Neural cell (in vitro differentiated cells): ENCODE measurements around the gene MYRIP. TPM values are rescaled to one million over a fixed set of nuclear protein-coding genes. Genes with fewer than 3 reads are reported as not detected.

Experiments
- H2AFZ ChIP-seq: fragments of 200-600, 300-800 bp; sonication (generic), shearing (Covaris generic); 2 replicates; pipeline ENCODE4 v1.6.0; 2014; ENCODE audit warnings: low read depth, mild to moderate bottlenecking, antibody characterized with exemption, low read length, moderate library complexity
- H3F3A ChIP-seq: fragments of 200-600 bp; shearing (Covaris generic); 2 replicates; pipeline ENCODE4 v1.6.1; 2016; ENCODE audit warnings: mild to moderate bottlenecking, moderate library complexity, mixed read lengths, antibody characterized with exemption, low read length; ENCODE audit not compliant: insufficient read depth, poor library complexity, severe bottlenecking
- H3K27ac ChIP-seq: fragments of 200-600, 300-800 bp; sonication (generic), shearing (Covaris generic); 2 replicates; pipeline ENCODE4 v1.5.1; 2014; ENCODE audit warnings: mild to moderate bottlenecking, low read length, moderate library complexity
- H3K27me3 ChIP-seq: fragments of 300-800, 200-600 bp; sonication (generic), shearing (Covaris generic); 2 replicates; pipeline ENCODE4 v1.6.0; 2014; ENCODE audit warnings: mild to moderate bottlenecking, low read depth, low read length, moderate library complexity; ENCODE audit not compliant: insufficient read depth
- H3K36me3 ChIP-seq: fragments of 300-800, 200-600 bp; sonication (generic), shearing (Covaris generic); 2 replicates; pipeline ENCODE4 v1.5.1; 2014; ENCODE audit warnings: mild to moderate bottlenecking, antibody characterized with exemption, low read length, moderate library complexity; ENCODE audit not compliant: insufficient read depth
- H3K4me2 ChIP-seq: fragments of 300-800, 200-600 bp; sonication (generic), shearing (Covaris generic); 2 replicates; pipeline ENCODE4 v1.6.0; 2014; ENCODE audit warnings: mild to moderate bottlenecking, low read length
- H3K4me3 ChIP-seq: fragments of 300-800, 200-600 bp; sonication (generic), shearing (Covaris generic); 2 replicates; pipeline ENCODE4 v1.5.1; 2014; ENCODE audit warnings: mild to moderate bottlenecking, low read length, moderate library complexity
- H3K79me2 ChIP-seq: fragments of 200-600 bp; shearing (Covaris generic); replicated peaks from 2 replicates; pipeline ENCODE4 v1.6.0; 2014; ENCODE audit warnings: mild to moderate bottlenecking, low read length, moderate library complexity; ENCODE audit not compliant: insufficient read depth
- H3K9ac ChIP-seq: fragments of 300-800, 200-600 bp; sonication (generic), shearing (Covaris generic); 2 replicates; pipeline ENCODE4 v1.6.1; 2016; ENCODE audit warnings: mild to moderate bottlenecking, low read length, mixed read lengths
- H3K9me2 ChIP-seq: fragments of 200-600 bp; shearing (Covaris generic); 2 replicates; pipeline ENCODE4 v1.6.1; 2016; ENCODE audit warnings: mild to moderate bottlenecking, low read length, mixed read lengths; ENCODE audit not compliant: insufficient read depth
- H3K9me3 ChIP-seq: fragments of 200-600, 300-800 bp; sonication (generic), shearing (Covaris generic); 2 replicates; pipeline ENCODE4 v1.6.1; 2016; ENCODE audit warnings: mild to moderate bottlenecking, mixed run types, low read length, moderate library complexity, mixed read lengths
- H4K20me1 ChIP-seq: fragments of 200-600 bp; shearing (Covaris generic); 2 replicates; pipeline ENCODE4 v1.6.1; 2016; ENCODE audit warnings: mild to moderate bottlenecking, mixed run types; ENCODE audit not compliant: insufficient read depth
- CTCF ChIP-seq: fragments of 450-650 bp; IDR thresholded peaks from 2 replicates; pipeline ENCODE4 v1.5.1; 2014; ENCODE audit warnings: antibody characterized with exemption, mild to moderate bottlenecking, moderate library complexity; ENCODE audit not compliant: poor library complexity, severe bottlenecking
- EP300 ChIP-seq: fragments of 450-650 bp; conservative IDR thresholded peaks from 2 replicates; pipeline ENCODE4 v1.6.1; 2014; ENCODE audit warnings: antibody characterized with exemption, mild to moderate bottlenecking, moderate library complexity; ENCODE audit not compliant: poor library complexity, severe bottlenecking
- EZH2 ChIP-seq: fragments of 200-600, 300-800 bp; shearing (Covaris generic), sonication (generic); IDR thresholded peaks from 2 replicates; pipeline ENCODE4 v1.6.1; 2014; ENCODE audit warnings: antibody characterized with exemption, low read length, borderline replicate concordance, mild to moderate bottlenecking; ENCODE audit not compliant: insufficient read depth, poor library complexity, severe bottlenecking
- MXI1 ChIP-seq: fragments of 450-650 bp; conservative IDR thresholded peaks from 2 replicates; pipeline ENCODE4 v1.6.1; 2014; ENCODE audit warnings: antibody characterized with exemption, mild to moderate bottlenecking; ENCODE audit not compliant: poor library complexity, severe bottlenecking
- POLR2AphosphoS5 ChIP-seq: IDR thresholded peaks from 2 replicates; pipeline ENCODE4 v1.6.1; 2012
- RAD21 ChIP-seq: fragments of 450-650 bp; conservative IDR thresholded peaks from 2 replicates; pipeline ENCODE4 v1.6.1; 2014; ENCODE audit warnings: antibody characterized with exemption, mild to moderate bottlenecking, moderate library complexity
- REST ChIP-seq: IDR thresholded peaks from 2 replicates; pipeline ENCODE4 v1.6.1; 2012; ENCODE audit warnings: borderline replicate concordance
- SMC3 ChIP-seq: fragments of 450-650 bp; conservative IDR thresholded peaks from 2 replicates; pipeline ENCODE4 v1.6.1; 2014; ENCODE audit warnings: antibody characterized with exemption, mild to moderate bottlenecking, moderate library complexity; ENCODE audit not compliant: poor library complexity
- TAF1 ChIP-seq: IDR thresholded peaks from 2 replicates; pipeline ENCODE4 v1.6.1; 2012; ENCODE audit warnings: low read depth
- polyA plus RNA-seq: library from polyadenylated mRNA; depleted of rRNA; stranded (reverse); fragments of >200 nt; gene quantifications from 2 replicates; pipeline ENCODE4 v1.2.3, GENCODE V29; 2014

Gene MYRIP
- polyA plus RNA-seq, 1 donor from 2014 or later, result 0.76 TPM

- no peaks in the 10 kb centered on the region for H3F3A ChIP-seq
- no peaks in the 10 kb centered on the region for H3K79me2 ChIP-seq
- no peak overlapping the region for H3K4me3 ChIP-seq
- no peak overlapping the region for H3K27ac ChIP-seq
- H3K36me3 ChIP-seq, result no peaks in the 10 kb centered on the region
- H3K9me3 ChIP-seq, result no peaks in the 10 kb centered on the region
- H3K9ac ChIP-seq, result no peak overlapping the region
- no peak overlapping the region for H3K4me2 ChIP-seq
- no peak for TF ChIP-seq MXI1
- no peak for TF ChIP-seq REST
- TF ChIP-seq SMC3, result no peak
- TF ChIP-seq CTCF, result no peak
- no peak for TF ChIP-seq EP300
- TF ChIP-seq POLR2AphosphoS5, result no peak
- TF ChIP-seq TAF1, result no peak
- no peak overlapping the region for H2AFZ ChIP-seq
- H4K20me1 ChIP-seq, result no peaks in the 10 kb centered on the region
- no peaks in the 10 kb centered on the region for H3K9me2 ChIP-seq
- H3K27me3 ChIP-seq, result no peaks in the 10 kb centered on the region
Measured at GRCh38 chr3:39896184-39896583, 86.8 kb downstream of the MYRIP start.

- H3K27ac ChIP-seq, result no peak overlapping the region
- no peaks in the 10 kb centered on the region for H3K9me2 ChIP-seq
- TF ChIP-seq RAD21 (no peak), EZH2 (no peak), POLR2AphosphoS5 (no peak), CTCF (no peak), SMC3 (no peak), TAF1 (no peak), MXI1 (no peak), EP300 (no peak), REST (no peak)
- H3K36me3 ChIP-seq, result no peaks in the 10 kb centered on the region
- no peaks in the 10 kb centered on the region for H3K79me2 ChIP-seq
- no peak overlapping the region for H2AFZ ChIP-seq
- no peaks in the 10 kb centered on the region for H4K20me1 ChIP-seq
- H3K9ac ChIP-seq, result no peak overlapping the region
- H3K9me3 ChIP-seq, result no peaks in the 10 kb centered on the region
- H3F3A ChIP-seq, result no peaks in the 10 kb centered on the region
- H3K4me2 ChIP-seq, result no peak overlapping the region
- no peaks in the 10 kb centered on the region for H3K27me3 ChIP-seq
- H3K4me3 ChIP-seq, result no peak overlapping the region
Measured at GRCh38 chr3:39900462-39901002, 91.1 kb downstream of the MYRIP start.
